GM21515 (cell line): ENCODE results near the gene CCDC93.
"Not testable (repeated sequence)": the region's sequence is repeated elsewhere in the genome, so short reads cannot be mapped to it uniquely, and the experiment has no call there.

Experiments used
- ATAC-seq: cut with Tn5 transposase; IDR thresholded peaks from one replicate; pipeline ENCODE4 v1.9.1; 2021; ENCODE audit not compliant: unreplicated experiment

Gene CCDC93

DNA sequence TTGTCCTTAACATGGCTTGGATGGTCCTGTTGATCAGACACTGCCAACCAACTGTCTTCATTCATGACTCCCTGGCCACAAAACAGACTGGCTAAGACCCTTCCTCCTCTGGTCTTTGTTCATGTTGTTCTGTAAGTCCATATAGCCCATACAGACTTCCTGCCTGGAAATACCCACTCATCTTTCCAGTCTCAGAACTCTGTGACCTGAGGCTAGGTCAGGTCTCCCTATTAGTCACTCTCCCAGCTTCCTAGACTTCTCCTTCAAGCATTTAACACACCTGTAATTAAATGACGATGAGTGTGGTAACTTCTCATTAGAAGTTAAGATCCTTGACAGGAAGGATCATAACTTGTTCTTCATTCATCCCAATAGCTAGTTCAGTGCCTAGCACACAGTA, 56.3 kb downstream of the CCDC93 start:
- ATAC-seq = no peak

DNA sequence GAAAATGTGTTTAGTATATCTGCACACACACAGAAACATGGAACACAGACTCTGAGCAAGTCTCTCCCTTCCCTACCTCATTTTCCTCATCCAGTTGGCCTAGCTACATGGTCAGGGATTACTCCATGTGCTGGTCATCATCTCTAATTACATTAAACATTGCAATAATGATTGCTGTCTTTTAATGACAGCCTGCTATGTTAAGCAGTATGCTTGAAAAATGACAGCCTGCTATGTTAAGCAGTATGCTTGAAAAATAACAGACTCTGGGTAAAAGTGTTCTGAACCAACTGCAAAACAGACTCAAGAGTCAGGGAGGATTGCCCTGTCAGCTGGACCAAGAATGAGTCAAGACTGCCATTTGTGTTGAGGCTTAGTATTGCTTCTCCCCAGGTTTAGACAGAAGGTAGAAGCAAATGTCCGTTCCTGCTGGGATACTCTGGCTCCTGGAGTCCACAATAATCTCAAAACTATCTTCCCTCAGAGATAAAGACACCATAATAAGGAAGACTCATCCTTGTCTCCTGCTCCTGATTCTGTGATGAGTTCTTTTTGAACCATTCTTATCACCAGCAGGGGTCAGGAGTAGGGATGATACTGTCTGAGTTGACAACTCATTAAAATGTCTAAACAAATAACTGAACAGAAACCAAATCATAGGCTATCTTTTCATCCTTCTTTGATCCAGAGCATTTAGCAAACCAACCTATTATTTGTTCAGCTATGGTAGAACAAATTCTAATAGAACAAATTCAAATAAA, 57.7 kb downstream of the CCDC93 start:
- no peak for ATAC-seq

DNA sequence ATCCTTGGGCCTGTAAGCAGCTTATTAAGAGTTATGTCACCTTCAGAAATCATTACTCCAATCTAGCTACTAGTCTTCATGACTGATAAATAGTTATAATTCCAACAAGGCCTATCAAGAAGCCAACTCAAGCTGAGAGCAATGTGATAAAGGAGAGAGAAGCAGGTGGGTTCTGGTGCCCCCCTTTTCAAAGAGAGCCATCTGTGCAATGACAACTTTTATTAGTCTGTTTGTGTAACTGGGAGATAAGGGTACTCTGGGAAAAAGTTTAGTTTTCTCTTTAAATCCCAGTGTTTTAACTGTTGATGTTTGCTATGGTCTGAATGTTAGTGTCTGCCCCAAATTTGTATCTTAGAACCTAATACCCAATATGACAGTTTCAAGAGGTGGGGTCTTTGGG, 60.6 kb downstream of the CCDC93 start:
- no peak for ATAC-seq

DNA sequence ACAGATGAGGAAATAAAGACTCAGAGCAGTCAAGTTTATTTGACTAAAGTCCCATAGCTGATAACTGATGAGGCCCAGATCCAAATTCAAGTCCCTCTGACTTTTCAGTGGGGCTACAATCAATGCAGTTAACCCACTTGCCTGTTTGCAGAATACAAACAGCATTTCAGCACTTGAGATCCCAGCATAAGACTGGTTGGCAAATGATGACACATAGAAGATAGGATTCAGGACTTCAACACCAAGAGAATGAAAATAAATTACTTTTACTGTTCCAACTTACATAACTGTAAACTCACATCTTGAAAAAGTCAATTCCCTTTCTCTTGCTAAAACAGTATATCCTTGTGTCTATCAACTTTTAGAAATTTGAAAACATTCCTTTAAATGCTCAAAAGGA, 61.2 kb downstream of the CCDC93 start:
- no peak for ATAC-seq

DNA sequence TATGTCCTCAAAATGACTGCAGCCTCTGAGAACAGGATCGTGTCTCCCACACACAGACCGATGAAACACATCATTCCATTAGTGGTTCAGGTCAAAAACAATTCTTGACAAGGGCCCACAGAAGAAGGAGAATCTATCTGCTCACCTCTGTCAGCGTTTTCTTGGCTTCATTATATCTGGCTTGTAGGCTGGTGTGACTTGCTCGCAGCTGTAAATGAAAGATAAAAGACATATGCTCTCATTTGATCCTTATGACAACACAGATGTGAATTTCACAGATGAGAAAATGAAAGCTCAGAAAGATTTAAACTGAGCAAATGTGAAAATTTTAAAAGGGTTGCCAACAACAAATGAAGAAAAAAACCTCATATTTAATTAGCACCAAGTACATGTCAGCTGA, 61.6 kb downstream of the CCDC93 start:
- no peak for ATAC-seq

DNA sequence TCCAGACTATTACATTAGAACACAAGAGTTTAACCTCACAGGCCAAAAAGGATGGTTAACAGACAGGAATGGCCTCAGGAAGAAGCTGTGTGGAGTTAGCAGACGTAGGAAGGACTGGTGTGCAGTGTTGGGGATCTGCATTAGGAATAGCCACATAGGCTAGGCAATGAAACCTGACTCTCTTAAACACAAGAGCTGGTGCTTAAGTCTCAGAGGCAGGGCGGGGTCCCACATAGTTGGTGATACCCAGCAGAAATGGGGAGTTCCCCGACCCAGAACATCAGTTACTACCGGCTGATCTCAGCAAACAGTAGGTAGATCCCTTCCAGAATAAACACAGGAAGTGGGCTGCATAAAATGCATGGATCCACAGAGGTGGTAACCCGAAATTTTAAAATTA, 64.1 kb downstream of the CCDC93 start:
- no peak for ATAC-seq

DNA sequence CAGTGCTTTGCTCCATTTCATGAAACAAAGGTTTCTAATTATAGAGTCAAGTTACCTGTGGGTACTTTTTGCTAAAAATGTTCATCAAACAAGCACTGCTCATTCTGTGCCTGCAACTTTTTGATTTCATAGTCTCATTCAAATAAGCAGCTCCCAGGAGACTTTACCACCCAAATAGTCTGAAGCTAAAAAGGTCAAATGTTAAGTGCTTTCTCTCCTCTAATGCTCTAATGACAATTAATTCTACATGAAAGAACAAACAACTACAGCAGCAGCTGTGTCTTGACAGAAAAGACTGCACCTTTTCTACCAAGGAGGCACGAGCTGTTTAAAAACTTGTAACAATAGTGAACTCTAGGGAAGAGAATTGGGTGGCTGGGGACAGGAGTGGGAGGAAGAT, 65.3 kb downstream of the CCDC93 start:
- no peak for ATAC-seq

DNA sequence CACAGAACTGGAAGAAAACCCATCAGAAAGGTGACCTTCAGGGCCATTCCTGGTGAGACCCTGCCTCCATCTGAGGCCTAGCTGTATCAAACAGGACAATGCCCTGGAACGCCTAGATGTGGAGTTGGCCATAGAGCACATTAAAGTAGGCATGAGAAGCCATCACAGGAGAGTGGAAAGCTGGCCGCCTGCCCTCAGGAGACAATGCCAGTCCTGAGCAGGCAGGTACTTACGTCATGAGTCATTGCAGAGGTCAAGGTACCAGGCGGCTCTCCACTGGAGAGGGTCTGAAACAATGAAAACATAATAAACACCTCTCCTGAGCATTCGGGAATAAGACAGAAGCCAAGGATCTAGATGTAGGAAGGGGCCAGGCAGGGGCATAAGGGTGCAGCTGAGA, 68.6 kb downstream of the CCDC93 start:
- ATAC-seq = no peak

DNA sequence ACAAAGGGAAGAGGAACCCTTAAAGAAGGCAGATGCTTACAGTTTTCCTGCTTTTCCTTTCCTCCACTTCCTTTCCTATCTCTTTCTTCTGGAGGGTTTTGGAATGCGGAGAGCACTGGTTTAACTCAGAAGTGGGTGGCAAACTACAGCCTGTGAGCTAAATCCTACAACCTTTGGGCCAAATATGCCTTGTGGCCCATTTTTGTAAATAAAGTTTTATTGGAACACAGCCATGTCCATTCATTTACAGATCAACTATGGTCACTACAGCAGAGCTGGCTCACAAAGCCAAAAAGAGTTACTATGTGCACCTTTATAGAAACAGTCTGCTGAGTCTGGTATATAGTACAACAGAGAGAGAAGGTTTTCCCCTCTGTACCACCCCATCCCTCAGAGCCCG, 69.1 kb downstream of the CCDC93 start:
- ATAC-seq = no peak

DNA sequence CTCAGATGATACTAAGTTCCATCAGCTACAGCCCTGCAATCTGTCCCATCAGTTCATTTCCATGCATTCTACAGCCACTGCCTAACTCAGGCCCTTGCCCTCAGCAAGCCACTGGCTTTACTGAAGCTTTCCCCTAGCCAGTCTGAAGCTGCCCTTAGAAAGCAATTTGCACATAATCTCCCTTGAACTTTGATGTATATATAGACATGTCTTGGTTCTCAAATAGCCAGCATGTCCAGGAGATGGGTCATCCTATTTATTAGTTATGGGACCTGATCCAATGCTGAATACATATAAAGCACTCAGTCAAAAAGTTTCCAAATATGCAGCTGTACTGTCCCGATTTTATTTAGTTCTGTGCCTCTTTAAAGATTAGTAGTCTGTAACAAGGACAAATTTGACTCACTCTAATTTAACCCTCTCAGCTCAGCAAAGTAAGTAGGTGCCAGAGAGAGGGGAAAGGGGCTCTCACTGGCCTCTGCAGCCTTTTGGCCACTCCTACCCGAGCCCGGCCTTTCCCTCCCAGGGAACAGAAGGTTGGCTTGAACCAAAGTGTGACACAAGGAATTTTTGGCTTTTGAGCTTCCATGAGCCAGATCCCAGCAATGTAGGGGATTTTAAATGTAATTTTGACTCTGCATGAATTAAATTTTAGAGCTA, 70.7 kb downstream of the CCDC93 start:
- ATAC-seq = no peak

DNA sequence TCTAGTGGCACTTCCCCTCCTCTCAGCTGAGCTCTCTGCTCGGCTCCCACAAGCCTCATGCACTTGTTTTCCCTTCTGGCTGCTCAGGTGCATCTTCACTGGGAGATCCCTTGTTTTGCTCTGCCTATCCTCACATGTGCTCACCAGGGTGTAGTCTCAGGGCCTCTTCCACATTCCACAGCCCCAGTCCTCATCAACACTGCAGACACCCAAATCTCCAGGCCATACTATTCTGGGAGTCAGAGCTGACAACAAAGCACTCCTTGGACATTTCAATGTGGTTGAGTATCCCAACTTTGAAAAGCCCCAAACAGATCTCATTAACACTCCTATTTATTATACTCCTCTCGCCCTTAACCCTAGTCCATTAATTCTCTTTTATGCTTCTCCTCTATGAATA, 71.3 kb downstream of the CCDC93 start:
- no peak for ATAC-seq

DNA sequence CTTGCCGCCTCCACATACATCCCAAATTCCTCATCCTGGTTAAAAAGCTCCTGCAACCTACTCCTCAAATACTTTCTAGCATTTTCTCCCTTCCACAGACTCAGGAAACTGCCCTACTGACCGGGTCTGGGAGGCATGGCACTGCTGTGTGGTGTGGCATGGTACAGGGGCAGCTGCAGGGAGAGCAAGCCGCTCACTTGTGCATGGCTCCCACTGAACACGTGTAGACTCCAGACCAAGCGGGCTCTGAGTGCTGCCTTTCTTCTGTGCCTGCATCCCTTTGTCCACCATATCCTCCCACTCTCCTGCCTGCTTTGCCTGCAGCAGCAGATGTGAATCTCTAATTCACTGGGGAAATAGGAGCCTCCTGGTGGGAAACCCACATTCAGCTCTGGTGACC, 72.2 kb downstream of the CCDC93 start:
- ATAC-seq = no peak

DNA sequence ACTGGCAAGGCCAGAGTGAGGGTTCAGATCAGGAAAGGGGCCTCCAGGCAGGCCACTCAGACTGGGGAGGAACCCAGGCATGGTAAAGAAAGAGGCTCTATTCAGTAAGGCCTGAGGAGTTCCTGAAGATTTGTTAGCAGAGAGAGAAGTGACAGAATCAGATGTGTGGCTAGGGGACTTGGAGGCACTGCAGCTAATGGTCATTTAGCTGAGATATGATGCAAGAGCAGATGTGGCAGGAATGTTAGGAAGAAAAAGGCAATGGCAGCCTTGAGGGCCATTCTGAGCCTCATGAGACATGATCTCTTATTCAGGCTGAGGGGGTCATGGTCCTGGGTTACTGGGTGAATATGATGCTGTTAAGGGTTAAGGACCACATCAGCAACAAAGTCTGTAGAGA, 73.4 kb downstream of the CCDC93 start:
- no peak for ATAC-seq

DNA sequence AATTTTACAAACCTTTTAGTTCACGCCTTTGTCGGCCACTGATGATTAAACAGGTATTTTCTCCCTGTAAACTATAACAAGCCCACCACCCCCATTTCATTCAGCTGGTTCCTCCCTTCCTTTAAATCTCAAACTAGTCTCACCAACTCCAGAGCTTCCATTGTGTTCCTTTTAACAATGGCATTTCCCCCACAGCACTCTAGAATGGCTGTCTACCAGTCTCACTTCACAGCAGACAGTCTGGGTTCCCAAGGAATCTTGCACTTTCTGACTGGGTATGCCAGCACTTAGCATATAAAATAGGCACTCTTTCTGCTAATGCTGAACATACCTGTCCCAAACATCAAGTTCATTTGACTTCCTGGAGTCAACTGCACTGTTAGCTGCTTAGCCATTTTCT, 75.3 kb downstream of the CCDC93 start:
- no peak for ATAC-seq

DNA sequence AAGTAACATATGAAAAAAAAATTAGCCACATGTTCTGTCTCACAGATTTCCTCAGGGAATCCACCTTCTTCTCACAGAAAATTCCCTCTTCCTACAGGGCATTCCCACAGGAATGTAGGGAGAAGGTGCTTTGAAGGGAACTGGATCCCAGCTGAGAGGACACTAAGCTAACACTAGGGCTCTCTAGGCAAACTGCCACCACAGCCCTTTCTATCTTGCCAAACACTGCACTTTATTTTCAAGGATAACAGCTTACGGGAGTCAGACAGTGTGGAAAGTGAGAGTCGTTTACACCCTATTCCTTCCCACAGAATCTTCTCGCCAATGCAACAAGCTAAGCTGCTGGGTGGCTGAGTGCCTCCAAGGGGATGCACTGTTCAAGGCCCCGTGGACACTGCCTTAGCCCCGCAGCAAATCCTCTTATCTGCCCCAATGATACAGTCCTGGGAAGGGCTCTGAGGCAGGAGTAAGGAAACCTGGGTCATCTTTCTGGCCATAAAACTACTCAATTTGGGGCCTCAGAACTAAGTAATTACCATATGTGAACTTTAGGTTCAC, 76.9 kb downstream of the CCDC93 start:
- no peak for ATAC-seq

DNA sequence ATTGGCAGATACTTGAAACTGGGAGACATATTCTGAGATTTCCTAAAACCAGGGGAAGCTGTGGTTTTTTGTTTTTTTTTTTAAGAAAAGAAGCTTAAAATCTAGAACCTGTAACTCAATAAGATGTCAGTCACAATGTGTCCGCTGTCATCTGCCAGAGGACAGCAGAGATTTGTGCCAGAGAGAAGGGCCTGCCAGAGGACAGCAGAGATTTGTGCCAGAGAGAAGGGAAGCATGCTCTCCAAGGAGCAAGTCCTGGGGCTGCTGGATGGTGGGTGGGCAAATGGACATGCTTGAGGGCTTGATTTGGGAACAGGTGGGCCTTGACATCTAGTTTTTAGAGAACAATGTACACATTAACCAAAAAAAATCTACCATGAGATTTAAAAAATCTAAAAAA, 77.9 kb downstream of the CCDC93 start:
- ATAC-seq = no peak

DNA sequence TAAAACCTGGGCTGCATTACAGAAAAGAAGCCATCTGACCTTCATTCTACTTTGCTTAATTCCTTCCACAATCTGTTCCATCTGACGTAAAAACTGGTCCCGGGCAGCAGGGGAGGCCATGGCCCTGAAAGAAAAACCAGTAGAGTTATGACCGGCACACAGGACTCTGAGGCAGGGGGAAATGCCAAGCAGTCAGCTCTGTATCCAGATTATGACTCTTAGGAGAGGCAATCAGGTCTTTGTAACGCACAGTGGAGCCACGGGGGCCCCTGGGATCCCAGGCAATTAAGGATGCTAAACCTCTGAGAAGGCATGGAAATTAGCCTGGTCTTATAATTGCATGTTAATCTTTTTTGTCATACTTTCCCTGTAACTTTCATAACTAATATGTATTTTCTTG, 78.4 kb downstream of the CCDC93 start:
- ATAC-seq = no peak

DNA sequence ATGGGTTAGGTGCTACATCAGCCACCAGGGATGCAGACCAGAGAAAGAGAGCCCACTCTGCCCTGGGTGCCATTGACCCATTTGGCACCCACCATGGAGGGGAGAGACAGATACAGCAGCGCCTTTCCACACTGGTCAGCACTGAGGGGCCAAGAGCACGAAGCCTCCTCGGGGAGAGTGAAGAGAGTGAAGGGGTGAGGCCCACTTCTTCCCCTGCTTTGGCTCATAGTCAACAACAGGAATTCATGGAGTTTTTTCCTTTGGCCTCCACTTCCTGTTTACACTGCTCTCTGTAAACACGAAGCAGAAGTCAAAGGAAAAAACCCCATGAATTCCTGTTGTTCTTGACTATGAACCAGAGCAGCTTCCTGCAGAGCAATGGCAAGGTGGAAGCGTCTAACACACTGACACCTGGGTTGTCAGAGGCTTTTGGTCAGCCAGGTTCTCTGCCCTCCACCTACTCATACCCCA, 80.0 kb downstream of the CCDC93 start:
- no peak for ATAC-seq

DNA sequence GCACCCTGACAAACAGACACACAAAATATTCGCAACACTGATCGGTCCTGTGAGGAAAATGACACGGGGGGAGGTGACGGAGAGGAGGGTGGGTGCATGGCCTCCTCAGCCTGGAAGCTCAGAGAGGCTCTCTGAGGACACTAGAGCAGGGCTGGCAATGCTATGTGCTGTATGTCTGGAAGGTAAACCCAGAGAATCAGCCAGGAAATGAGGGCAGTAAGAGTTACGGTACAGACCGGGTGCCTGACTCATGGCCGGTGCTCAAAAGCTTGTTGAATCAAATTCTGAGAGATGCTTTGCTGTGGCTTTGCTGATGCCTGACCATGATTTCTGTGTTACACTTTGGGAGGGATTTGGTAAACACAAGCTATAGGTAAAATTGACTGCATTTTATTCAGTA, 81.9 kb downstream of the CCDC93 start:
- no peak for ATAC-seq

DNA sequence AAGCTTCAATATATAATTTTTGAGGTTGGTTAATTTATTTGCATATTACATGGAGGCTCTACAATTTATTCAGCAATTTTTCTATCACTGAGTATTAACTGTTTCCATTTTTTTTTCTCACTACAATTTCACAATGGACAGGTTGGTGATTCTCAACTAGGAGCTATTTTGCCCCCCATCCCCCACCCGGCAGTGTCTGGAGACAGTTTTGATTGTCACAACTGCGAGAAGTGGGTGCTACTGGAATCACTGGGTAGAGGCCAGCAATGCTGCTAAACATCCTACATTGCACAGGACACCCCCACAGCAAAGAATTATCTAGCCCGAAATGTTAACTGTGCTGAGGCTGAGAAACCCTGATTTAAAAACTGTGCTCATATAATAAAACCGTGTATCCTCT, 82.6 kb downstream of the CCDC93 start:
- ATAC-seq = no peak

DNA sequence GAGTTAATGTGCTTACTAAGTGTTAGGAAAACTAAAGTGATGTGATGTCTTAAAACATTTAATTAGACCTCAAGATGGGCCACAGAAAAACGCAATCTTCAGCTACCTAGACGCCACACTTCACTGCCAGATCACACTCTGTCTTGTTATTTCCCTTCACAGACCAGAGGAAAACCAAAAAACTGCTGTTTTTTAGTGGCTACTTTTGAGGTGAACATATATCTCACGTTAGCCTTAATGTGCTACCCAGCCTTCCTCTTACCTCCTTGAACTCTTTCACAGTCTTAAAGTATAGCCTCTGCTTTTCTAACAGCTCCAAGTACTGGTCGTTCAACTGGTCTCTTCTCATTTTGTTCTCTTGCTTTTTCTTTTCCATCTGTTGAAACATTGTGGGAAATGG, 83.1 kb downstream of the CCDC93 start:
- no peak for ATAC-seq

DNA sequence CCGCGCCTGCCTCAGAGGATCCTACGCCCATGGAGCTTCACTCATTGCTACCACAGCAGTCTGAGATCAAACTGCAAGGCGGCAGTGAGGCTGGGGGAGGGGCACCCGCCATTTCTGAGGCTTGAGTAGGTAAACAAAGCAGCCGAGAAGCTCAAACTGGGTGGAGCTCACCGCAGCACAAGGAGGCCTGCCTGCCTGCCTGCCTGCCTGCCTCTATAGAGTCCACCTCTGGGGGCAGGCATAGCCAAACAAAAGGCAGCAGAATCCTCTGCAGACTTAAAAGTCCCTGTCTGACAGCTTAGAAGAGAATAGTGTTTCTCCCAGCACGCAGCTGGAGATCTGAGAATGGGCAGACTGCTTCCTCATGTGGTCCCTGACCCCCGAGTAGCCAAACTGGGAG, 90.4 kb downstream of the CCDC93 start:
- not testable (repeated sequence) for ATAC-seq
